ENCODE measurements around the gene APP.

- TF ChIP-seq CTCF (IDR thresholded peaks at IDR 0.05; ENCODE audit: low read depth, low read length, poor library complexity, severe bottlenecking) = no peak
- TF ChIP-seq EZH2phosphoT487 (IDR thresholded peaks at IDR 0.05; ENCODE audit: borderline replicate concordance, low read length) = no peak
These were observed 150.1 kb downstream of the APP start for GRCh38 chr21:26020510-26020909.

All from DOHH2 (cell line).